Measurements from ENCODE around the gene KRT75. TPM values are rescaled to one million over a fixed set of nuclear protein-coding genes. Genes with fewer than 3 reads are reported as not detected.

KRT75 gene
- not detected in 2 replicates for total RNA-seq
- long read RNA-seq = 0 reads

DNA sequence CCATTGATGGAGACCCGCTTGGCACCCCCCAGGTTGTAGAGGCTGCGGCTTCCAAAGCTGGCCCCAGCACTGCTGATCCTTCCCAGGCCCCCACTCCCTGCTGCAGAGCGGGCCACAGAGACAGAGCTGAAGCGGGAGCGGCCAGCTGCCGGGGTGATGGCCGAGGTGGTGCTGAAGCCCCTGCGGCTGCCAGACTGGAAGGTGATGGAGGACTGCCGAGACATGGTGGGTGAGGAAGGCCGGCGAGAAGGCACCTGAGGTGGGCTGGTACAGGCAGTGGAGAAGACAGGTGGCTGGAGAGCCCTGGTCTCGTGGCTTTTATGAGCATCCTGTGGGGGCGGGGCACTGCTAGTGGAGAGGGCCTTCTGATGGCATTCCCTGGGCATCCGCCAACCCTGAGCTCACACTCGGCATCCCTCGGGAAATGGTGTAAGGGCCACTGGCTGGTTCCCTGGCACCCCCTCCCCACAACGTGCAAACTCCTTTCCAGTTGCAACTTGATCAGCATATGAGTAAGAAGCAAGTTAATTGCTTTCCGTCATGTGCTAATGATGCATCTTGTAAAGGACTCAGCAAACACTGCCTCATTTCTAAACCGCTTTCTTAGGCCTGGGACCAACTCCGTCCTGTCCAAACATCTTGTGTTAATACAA, at the start of gene KRT75:
Gene KRT75, minus strand, starts transcription at position 291 of the 653 bp plus-strand sequence. Its CDS starts 67 bp downstream, at position 224.
- H3K27me3 Mint-ChIP-seq (ENCODE audit: unreplicated experiment) = peaks cover 48% of the 10 kb centered on the region
- no peak within 1 kb of the TSS for H3K27ac Mint-ChIP-seq (ENCODE audit: unreplicated experiment)
- H3K4me1 Mint-ChIP-seq (ENCODE audit: unreplicated experiment) = no peaks in the 10 kb centered on the region
- TF ChIP-seq, protein P1, sequence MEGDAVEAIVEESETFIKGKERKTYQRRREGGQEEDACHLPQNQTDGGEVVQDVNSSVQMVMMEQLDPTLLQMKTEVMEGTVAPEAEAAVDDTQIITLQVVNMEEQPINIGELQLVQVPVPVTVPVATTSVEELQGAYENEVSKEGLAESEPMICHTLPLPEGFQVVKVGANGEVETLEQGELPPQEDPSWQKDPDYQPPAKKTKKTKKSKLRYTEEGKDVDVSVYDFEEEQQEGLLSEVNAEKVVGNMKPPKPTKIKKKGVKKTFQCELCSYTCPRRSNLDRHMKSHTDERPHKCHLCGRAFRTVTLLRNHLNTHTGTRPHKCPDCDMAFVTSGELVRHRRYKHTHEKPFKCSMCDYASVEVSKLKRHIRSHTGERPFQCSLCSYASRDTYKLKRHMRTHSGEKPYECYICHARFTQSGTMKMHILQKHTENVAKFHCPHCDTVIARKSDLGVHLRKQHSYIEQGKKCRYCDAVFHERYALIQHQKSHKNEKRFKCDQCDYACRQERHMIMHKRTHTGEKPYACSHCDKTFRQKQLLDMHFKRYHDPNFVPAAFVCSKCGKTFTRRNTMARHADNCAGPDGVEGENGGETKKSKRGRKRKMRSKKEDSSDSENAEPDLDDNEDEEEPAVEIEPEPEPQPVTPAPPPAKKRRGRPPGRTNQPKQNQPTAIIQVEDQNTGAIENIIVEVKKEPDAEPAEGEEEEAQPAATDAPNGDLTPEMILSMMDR (IDR thresholded peaks at IDR 0.05) = no peak
- H3K4me3 Mint-ChIP-seq (ENCODE audit: unreplicated experiment) = no peak within 1 kb of the TSS
- DNase-seq (ENCODE audit: extremely low spot score, unreplicated experiment) = no peak
- no peaks in the 10 kb centered on the region for H3K36me3 Mint-ChIP-seq (ENCODE audit: unreplicated experiment)
- H3K9me3 Mint-ChIP-seq (ENCODE audit: unreplicated experiment) = no peaks in the 10 kb centered on the region

DNA sequence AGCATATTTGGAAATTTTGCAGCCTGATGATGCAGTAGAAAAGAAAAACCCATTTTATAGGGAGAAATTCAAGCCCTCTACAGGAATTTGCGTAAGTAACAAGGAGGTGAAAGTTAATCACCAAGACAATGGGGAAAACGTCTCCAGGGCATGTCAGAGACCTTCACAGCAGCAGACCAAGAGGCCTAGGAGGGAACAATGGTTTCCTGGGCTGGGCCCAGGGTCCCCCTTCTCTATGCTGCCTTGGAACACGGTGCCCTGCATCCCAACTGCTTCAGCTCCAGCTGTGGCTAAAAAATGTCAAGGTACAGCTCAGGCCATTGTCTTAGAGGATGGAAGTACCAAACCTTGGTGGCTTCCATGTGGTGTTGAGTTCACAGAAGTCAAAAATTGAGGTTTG, 45.9 kb upstream of the KRT75 start:
- Mint-ChIP-seq H3K27me3 (ENCODE audit: unreplicated experiment) (peaks cover 61% of the 10 kb centered on the region), H3K9me3 (ENCODE audit: unreplicated experiment) (peaks cover 3% of the 10 kb centered on the region), H3K27ac (ENCODE audit: unreplicated experiment) (no peak overlapping the region), H3K4me3 (ENCODE audit: unreplicated experiment) (no peak overlapping the region), H3K4me1 (ENCODE audit: unreplicated experiment) (no peaks in the 10 kb centered on the region), H3K36me3 (ENCODE audit: unreplicated experiment) (no peaks in the 10 kb centered on the region)
- TF ChIP-seq, protein P1 (IDR thresholded peaks at IDR 0.05) = no peak
- no peak for DNase-seq (ENCODE audit: extremely low spot score, unreplicated experiment)

DNA sequence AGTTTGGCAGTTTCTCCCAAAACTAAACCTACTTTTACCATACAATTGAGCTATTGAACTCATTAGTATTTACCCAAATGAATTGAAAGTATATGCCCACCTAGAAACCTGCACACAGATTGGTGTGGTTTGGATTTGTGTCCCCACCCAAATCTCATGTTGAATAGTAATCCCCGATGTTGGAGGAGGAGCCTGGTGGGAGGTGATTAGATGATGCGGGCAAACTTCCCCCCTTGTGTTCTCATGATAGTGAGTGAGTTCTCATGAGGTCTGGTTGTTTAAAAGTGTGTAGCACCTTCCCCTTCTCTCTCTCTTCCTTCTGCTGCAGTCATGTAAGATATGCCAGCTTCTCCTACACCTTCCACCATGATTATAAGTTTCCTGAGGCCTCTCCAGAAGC, 43.5 kb upstream of the KRT75 start:
- H3K27ac Mint-ChIP-seq (ENCODE audit: unreplicated experiment) = no peak overlapping the region
- H3K36me3 Mint-ChIP-seq (ENCODE audit: unreplicated experiment) = no peaks in the 10 kb centered on the region
- no peaks in the 10 kb centered on the region for H3K9me3 Mint-ChIP-seq (ENCODE audit: unreplicated experiment)
- H3K27me3 Mint-ChIP-seq (ENCODE audit: unreplicated experiment) = peaks cover 49% of the 10 kb centered on the region
- H3K4me1 Mint-ChIP-seq (ENCODE audit: unreplicated experiment) = no peaks in the 10 kb centered on the region
- H3K4me3 Mint-ChIP-seq (ENCODE audit: unreplicated experiment) = no peak overlapping the region
- TF ChIP-seq, protein P1 (IDR thresholded peaks at IDR 0.05) = no peak
- DNase-seq (ENCODE audit: extremely low spot score, unreplicated experiment) = no peak

DNA sequence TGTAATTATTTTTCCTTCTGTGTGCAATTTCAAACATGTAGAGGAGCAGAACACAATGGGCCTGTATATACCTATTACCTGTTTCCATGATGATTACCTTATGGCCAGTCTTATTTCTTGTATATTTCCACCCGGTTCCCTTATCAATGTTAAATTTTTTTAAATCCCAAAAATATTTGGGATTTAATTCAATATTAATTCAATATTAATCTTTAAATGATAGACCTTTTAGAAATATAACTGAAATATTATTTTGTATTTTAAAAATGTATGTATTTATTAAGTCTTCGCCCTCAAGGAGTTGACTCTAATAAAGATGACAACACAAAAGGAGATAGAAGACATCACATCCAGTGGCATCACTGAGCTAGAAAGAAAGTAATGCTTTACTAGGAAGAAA, 40.0 kb upstream of the KRT75 start:
- H3K4me1 Mint-ChIP-seq (ENCODE audit: unreplicated experiment) = no peaks in the 10 kb centered on the region
- H3K27ac Mint-ChIP-seq (ENCODE audit: unreplicated experiment) = no peak overlapping the region
- no peaks in the 10 kb centered on the region for H3K9me3 Mint-ChIP-seq (ENCODE audit: unreplicated experiment)
- TF ChIP-seq, protein P1 (IDR thresholded peaks at IDR 0.05) = no peak
- no peak for DNase-seq (ENCODE audit: extremely low spot score, unreplicated experiment)
- H3K4me3 Mint-ChIP-seq (ENCODE audit: unreplicated experiment) = no peak overlapping the region
- peaks cover 64% of the 10 kb centered on the region for H3K27me3 Mint-ChIP-seq (ENCODE audit: unreplicated experiment)
- H3K36me3 Mint-ChIP-seq (ENCODE audit: unreplicated experiment) = no peaks in the 10 kb centered on the region

DNA sequence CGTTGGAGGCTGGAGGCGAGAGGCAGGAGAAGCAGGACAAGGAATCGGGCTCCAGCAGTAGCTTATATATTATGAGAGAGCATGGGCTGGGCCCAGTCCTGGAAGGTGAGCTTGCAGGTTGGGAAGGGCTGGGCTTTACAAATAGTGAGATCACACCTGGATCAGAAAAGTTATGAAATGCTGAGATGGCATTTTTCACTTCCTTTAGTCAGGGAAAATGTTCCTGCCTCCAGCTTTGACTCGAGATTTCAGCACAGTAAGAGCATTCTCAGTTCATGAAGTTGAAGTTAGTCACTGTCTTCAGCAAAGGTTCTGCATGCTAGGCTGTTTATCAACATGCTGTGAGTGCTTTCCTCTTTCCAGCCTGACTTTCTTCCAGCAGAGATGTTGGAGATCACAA, 39.6 kb upstream of the KRT75 start, which contains the start of gene KRT6C:
Gene KRT6C, minus strand, starts transcription at position 38 of the 400 bp plus-strand sequence. CDS start 68 bp downstream, outside the sequence.
- Mint-ChIP-seq H3K36me3 (ENCODE audit: unreplicated experiment) (no peaks in the 10 kb centered on the region), H3K27ac (ENCODE audit: unreplicated experiment) (no peak within 1 kb of the TSS), H3K4me1 (ENCODE audit: unreplicated experiment) (no peaks in the 10 kb centered on the region), H3K27me3 (ENCODE audit: unreplicated experiment) (peaks cover 61% of the 10 kb centered on the region), H3K4me3 (ENCODE audit: unreplicated experiment) (no peak within 1 kb of the TSS), H3K9me3 (ENCODE audit: unreplicated experiment) (no peaks in the 10 kb centered on the region)
- TF ChIP-seq, protein P1 (IDR thresholded peaks at IDR 0.05) = no peak
- DNase-seq (ENCODE audit: extremely low spot score, unreplicated experiment) = no peak
